ENCODE results near the gene TMEM213. TPM values are rescaled to one million over a fixed set of nuclear protein-coding genes. Genes with fewer than 3 reads are reported as not detected.
A peak's percentile ranks its signal among the peaks of the same experiment; 100 is the strongest.

Gene TMEM213
- total RNA-seq, result not detected
- long read RNA-seq, result 0 reads

- DNase-seq (ENCODE audit: low spot score), result no peak
Measured at GRCh38 chr7:138797715-138798320, at the start of gene TMEM213, which contains the start of gene ATP6V0A4. TSS of gene TMEM213 (plus strand) at chr7:138797994. CDS start at chr7:138798105, 111 bp downstream. TSS of gene ATP6V0A4 (minus strand) at chr7:138798196. CDS start at chr7:138771247, 26,949 bp downstream.

GRCh38 chr7:138748666-138749065 is 49.1 kb upstream of the TMEM213 start:
- DNase-seq (ENCODE audit: low spot score), result no peak

DNA sequence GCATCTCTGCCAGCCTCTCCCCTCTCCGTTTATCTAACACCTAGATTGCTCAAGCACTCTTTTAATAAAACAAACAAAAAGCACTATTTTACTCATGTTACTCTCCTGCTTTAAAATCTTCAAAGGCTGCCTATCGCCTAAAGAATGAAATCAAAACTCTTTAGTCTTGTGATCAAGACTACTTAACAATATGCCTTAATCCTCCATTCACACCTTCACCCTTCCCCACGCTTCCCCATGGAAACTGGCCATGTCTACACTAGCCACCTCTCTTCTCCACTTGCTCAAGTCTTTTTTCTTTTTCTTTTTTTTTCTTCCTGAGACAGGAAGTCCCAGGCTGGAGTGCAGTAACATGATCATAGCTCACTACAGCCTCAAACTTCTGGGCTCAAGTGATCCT is 47.8 kb upstream of the TMEM213 start:
- no peak for DNase-seq (ENCODE audit: low spot score)

GRCh38 chr7:138750473-138750872 is 47.3 kb upstream of the TMEM213 start:
- no peak for DNase-seq (ENCODE audit: low spot score)

DNA sequence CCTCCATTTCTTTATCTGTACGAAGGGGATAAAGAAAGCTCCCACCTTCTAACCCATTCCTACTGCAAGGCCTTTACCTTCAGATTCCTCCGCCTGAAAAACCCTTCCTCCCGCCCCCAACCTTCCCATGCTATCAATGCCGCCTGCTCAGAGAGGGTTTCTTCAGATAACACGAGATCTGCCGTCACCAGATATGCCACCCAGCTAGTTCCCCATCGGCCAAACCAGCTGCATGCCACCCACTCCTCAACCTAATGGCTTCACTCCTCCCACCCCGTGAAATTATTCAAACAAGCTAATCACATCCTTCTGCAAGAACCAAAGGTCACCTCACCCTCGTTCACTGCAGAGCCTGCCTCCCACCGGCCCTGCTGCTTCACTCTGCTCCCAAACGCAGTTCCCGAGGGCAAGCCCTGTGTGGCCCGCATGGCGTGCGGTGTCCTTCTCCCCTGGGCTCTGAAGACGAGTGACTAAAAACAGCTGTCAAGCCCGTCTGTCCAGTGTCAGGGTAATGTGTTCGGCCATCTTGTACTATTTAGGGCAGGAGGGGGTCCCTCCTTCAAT is 46.8 kb upstream of the TMEM213 start:
- no peak for DNase-seq (ENCODE audit: low spot score)

- DNase-seq (ENCODE audit: low spot score), result no peak
Measured at GRCh38 chr7:138752518-138753149, 45.2 kb upstream of the TMEM213 start.

- DNase-seq (ENCODE audit: low spot score), result no peak
Measured at GRCh38 chr7:138753150-138753518, 44.7 kb upstream of the TMEM213 start.

GRCh38 chr7:138753610-138754009 is 44.2 kb upstream of the TMEM213 start:
- DNase-seq (ENCODE audit: low spot score), result no peak

DNA sequence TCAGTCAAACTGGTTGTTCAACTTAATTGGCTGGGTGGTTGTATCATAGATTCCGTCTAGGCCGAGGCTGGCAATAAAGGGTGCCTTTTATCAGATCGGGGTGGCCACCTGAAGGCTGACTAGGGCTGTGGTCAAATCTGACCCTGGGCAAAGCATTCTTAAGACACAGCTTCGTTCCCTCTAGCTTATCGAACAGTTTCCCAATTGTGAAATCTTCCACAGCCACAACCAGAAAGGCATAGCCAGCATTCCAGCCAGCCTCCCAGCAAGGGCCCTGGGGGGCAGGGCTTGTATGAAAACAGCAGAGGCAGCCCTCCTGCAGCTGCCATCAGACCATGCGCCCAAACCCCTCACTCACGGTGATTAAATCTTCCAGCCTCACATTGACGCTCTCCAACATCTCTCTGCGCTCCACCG is 42.5 kb upstream of the TMEM213 start:
- no peak for DNase-seq (ENCODE audit: low spot score)

- DNase-seq (ENCODE audit: low spot score), result no peak
Measured at GRCh38 chr7:138755842-138756590, 41.8 kb upstream of the TMEM213 start.

DNA sequence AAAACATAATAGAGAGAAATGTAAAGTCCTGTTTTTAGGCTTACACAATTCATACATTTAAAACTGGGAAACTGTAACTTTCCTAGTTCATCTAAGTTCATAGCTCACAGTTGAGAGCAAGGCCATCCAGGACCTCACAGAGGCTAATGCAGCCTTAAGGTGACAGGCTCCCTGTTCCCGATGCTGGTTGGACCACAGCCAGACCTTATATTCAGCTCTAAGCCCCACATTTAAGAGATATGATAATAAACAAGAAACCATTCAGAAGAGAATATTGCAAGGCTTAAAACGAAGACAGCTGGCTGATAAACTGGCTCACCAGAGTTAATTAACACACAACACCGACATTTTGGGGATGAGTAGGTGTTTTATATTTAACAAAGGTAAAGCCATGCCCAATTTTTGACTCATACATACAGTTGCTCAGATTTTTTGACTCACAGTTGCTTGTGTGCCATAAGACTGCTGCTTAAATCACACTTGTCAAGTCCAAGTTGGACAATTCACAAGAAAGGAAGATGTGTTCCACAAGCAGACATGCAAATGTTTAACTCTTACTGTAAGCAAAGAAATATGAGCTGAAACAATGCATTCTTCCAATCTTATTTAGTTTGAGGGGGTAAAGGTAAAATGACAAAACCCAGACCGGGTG is 41.1 kb upstream of the TMEM213 start:
- DNase-seq (ENCODE audit: low spot score), result no peak

GRCh38 chr7:138768241-138768640 is 29.6 kb upstream of the TMEM213 start:
- DNase-seq (ENCODE audit: low spot score), result peak; percentile 43

- no peak for DNase-seq (ENCODE audit: low spot score)
Measured at GRCh38 chr7:138770904-138771303, 26.9 kb upstream of the TMEM213 start.

DNA sequence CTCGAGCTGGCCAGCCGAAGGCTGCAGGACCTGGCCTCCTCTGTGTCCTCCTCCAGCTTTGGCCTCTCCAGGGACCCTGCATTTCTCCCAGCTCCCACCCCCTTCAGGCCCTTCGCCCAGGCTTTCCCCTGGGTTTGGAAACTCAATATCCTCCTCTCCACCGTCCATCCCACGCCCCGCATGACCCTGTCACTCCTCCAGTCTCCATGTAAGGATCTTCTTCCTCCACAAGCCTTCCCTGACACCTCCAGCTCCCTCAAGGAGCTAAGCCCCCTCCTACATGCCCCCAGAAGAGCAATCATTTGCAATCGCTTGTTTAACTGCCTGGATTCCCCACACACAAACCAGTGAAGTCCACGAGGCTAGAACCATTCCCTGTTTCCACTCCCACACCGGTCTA is 24.6 kb upstream of the TMEM213 start:
- peak; percentile 59 for DNase-seq (ENCODE audit: low spot score)

DNA sequence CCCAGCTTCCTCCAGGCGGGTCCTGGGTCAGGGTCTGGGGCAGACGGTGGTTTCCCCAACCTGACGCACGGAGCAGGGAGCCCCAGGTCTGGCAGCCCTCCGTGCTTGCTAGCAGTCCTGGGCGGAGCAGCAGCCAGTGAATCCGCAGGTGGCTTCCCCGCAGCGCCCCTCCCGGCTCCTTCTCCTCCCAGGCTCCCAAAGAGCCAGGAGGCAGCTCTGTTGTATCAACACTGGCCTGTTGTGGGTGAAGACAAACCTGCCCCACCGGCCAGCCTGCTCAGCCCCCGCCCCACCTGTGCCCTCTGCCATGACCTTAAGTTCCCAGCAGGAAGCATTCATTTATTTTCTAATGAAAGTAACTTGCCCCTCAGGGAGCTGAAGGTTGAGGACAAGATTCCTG is 24.0 kb upstream of the TMEM213 start:
- DNase-seq (ENCODE audit: low spot score), result peak; percentile 72

- DNase-seq (ENCODE audit: low spot score), result peak; percentile 62
Measured at GRCh38 chr7:138776166-138776833, 21.5 kb upstream of the TMEM213 start.

DNA sequence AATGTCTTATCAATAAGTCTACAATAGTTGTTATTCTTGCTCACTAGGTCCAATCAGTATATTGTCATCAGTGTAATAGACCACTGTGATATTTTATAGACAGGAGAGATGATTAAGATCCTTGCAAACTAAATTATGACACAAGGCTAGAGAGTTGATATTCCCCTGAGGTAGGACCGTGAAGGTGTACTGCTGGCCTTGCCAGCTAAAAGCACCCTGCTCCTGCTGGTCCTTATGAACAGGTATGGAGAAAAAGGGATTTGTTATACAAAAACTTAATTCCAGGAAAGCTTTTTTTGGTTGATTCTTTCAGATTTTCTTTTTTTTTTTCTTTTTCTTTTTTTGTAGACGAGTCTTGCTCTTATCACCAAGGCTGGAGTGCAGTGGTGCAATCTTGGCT is 16.8 kb upstream of the TMEM213 start:
- no peak for DNase-seq (ENCODE audit: low spot score)

DNA sequence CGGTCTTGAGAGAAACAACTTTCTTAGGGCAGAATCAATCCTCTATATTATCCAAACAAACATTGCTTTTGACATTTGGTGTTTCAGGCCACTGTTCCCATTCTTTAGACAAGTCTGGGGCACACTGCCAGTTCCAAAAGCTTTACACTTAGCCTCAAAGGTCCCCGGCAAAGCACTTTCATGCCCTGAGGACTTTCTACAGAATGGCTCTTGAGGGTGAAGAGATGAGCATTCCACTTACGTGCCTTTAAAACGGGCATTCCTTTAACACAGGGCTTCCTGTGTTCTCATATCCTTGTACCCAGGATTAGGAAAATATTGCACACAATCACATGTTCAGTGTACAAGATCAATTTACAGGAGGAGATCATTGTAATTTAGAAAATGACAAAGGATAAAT is 13.1 kb upstream of the TMEM213 start:
- no peak for DNase-seq (ENCODE audit: low spot score)

DNA sequence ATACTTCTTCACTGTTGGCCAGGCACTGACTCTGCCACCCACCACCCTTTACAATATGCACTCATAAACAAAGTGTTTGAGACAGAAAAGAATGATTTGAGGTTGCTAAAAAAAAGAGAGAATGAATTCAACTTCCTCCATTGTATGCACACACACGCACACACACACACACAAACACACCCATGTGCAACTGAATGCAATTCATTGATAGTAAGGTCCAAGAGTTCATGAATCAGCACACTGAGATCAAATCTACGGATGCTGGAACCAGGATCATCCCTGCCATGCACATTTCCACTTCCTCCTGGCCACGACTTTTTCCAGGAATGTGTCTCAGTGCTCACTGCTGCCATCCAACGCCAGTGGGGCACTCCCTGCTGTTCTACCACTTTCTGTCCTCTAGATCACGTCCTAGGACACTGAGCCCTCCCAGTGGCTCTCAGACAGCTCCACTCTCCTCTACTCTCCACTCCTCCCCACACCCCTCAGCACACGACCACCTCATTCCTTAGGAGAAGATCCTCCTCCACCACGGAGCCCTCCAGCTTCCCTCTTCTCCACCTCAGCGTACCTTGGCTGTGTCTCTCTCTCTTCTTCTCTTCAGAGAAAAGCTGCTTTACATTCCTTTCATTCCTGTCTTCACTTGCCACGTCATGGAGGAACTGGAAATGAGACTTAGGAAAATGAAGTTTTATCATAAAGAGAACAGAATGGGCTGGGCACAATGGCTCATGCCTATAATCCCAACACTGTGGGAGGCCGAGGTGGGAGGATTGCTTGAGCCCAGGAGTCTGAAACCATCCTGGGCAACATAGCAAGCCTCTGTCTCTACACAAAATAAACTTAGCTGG is 12.0 kb upstream of the TMEM213 start:
- no peak for DNase-seq (ENCODE audit: low spot score)

DNA sequence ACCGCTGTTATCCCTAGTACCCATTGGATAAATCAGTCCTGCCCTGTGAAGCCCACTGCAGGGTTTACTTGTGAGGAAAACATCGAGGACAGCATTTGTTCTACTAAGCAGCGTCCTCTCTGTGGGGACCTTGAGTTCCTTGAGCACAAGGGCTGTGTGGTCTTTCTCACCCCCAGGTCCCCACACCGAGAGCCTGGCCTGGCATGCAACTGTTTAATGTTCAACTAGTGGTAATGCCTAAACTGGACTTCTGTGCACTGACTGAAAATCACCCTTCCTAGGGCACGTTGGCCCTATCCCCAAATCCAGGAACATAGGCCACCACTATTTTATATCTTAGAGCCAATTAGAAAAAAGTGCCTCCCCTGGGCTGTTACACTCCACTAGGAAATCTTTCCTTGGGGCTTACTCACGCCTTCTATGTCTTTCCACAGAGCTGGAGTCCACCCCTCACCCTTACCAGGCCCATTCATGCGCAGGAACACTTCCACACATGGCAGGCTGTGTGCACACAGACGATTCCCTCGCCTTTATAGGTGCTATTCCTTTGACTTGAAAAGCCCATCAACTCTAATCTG is 1.7 kb upstream of the TMEM213 start:
- DNase-seq (ENCODE audit: low spot score), result no peak
